Liver (tissue), 9 donors: ENCODE measurements around the gene GGN. TPM values are rescaled to one million over a fixed set of nuclear protein-coding genes. Genes with fewer than 3 reads are reported as not detected.
A peak's percentile ranks its signal among the peaks of the same experiment; 100 is the strongest.
"Not testable (repeated sequence)": the region's sequence is repeated elsewhere in the genome, so short reads cannot be mapped to it uniquely, and the experiment has no call there.

ENCODE experiments used
- DNase-seq: peaks from one replicate; pipeline ENCODE4 v3.0.0-alpha.2; 2017; ENCODE audit warnings: low spot score
- H3K27ac ChIP-seq, 2 donors: one replicate each; pipeline ENCODE4 v1.7.0; 2013; ENCODE audit warnings: inconsistent platforms in 2 of 2, low read length in 2 of 2, control low read depth in 1 of 2, low read depth in 1 of 2, mild to moderate bottlenecking in 1 of 2
- H3K27me3 ChIP-seq, 4 donors: one replicate each; pipeline versions ENCODE4 v1.6.1 to v1.7.0; 2013; ENCODE audit warnings: low read length in 3 of 4, inconsistent platforms in 1 of 4, mild to moderate bottlenecking in 1 of 4, moderate library complexity in 1 of 4; ENCODE audit not compliant: control insufficient read depth in 4 of 4, insufficient read depth in 4 of 4
- H3K36me3 ChIP-seq, 4 donors: one replicate each; pipeline versions ENCODE4 v1.6.1 to v1.7.0; 2013; ENCODE audit warnings: low read length in 3 of 4, mild to moderate bottlenecking in 3 of 4, low read depth in 1 of 4, moderate library complexity in 1 of 4; ENCODE audit not compliant: control insufficient read depth in 4 of 4, insufficient read depth in 3 of 4
- H3K4me1 ChIP-seq, 4 donors: one replicate each; pipeline versions ENCODE4 v1.6.1 to v1.7.0; 2013; ENCODE audit warnings: low read length in 3 of 4, mild to moderate bottlenecking in 3 of 4, moderate library complexity in 1 of 4; ENCODE audit not compliant: control insufficient read depth in 4 of 4, insufficient read depth in 4 of 4
- H3K4me3 ChIP-seq, 3 donors: one replicate each; pipeline versions ENCODE4 v1.6.1 to v1.7.0; 2013; ENCODE audit warnings: low read length in 3 of 3, control low read depth in 1 of 3, low read depth in 1 of 3, mild to moderate bottlenecking in 1 of 3
- H3K9ac ChIP-seq, 2 donors: one replicate each; pipeline ENCODE4 v1.7.0; 2013; ENCODE audit warnings: low read length in 2 of 2, mild to moderate bottlenecking in 2 of 2, moderate library complexity in 2 of 2, control low read depth in 1 of 2, low read depth in 1 of 2
- H3K9me3 ChIP-seq, 4 donors: one replicate each; pipeline versions ENCODE4 v1.6.1 to v1.7.0; 2013; ENCODE audit warnings: low read length in 3 of 4; ENCODE audit not compliant: control insufficient read depth in 4 of 4
- ATF3 ChIP-seq: IDR thresholded peaks from 2 replicates; pipeline ENCODE4 v1.6.1; 2016; ENCODE audit warnings: antibody characterized with exemption
- CTCF ChIP-seq: fragments of 150-350 bp; IDR thresholded peaks from 2 replicates; pipeline ENCODE4 v1.5.1; 2017; ENCODE audit warnings: improper control_type of control experiment, low read depth, low read length; ENCODE audit not compliant: missing input control
- EGR1 ChIP-seq, 2 donors: IDR thresholded peaks; 2 replicates each; pipeline ENCODE4 v1.6.1; 2016 to 2018; ENCODE audit warnings: antibody characterized with exemption in 2 of 2, low read depth in 2 of 2
- FOXA1 ChIP-seq: IDR thresholded peaks from 2 replicates; pipeline ENCODE4 v1.6.1; 2016; ENCODE audit warnings: antibody characterized with exemption
- GABPA ChIP-seq, 2 donors: IDR thresholded peaks in 1 of 2; conservative IDR thresholded peaks in 1 of 2; 2 replicates each; pipeline ENCODE4 v1.6.1; 2016; ENCODE audit warnings: antibody characterized with exemption in 2 of 2, mild to moderate bottlenecking in 1 of 2, moderate library complexity in 1 of 2
- HNF4G ChIP-seq: IDR thresholded peaks from 2 replicates; pipeline ENCODE4 v1.6.1; 2016; ENCODE audit warnings: antibody characterized with exemption
- MAX ChIP-seq: IDR thresholded peaks from 2 replicates; pipeline ENCODE4 v1.6.1; 2016; ENCODE audit warnings: antibody characterized with exemption
- NR2F2 ChIP-seq: IDR thresholded peaks from 2 replicates; pipeline ENCODE4 v1.6.1; 2016; ENCODE audit warnings: antibody characterized with exemption
- REST ChIP-seq: IDR thresholded peaks from 2 replicates; pipeline ENCODE4 v1.6.1; 2016; ENCODE audit warnings: antibody characterized with exemption, mild to moderate bottlenecking
- SP1 ChIP-seq: IDR thresholded peaks from 2 replicates; pipeline ENCODE4 v1.6.1; 2018; ENCODE audit warnings: antibody characterized with exemption, mild to moderate bottlenecking
- YY1 ChIP-seq: IDR thresholded peaks from 2 replicates; pipeline ENCODE4 v1.6.1; 2016; ENCODE audit warnings: antibody characterized with exemption, mild to moderate bottlenecking
- ZBTB33 ChIP-seq: IDR thresholded peaks from 2 replicates; pipeline ENCODE4 v1.6.1; 2016; ENCODE audit warnings: antibody characterized with exemption
- WGBS: extraction: QIAGEN DNeasy Blood & Tissue Kit; methylation state at CpG from one replicate; pipeline ENCODE4 v1.1.7; 2013; 5-methylcytosine and 5-hydroxymethylcytosine counted together
- polyA plus RNA-seq, 2 donors: library from polyadenylated mRNA; stranded (reverse) in 1 of 2; unstranded in 1 of 2; fragments of 200-250 nt in 1 of 2; fragments of >200 nt in 1 of 2; fragmentation: Nextera tagmentation in 1 of 2; extraction: Ambion mirVana in 1 of 2; gene quantifications; one replicate each; pipeline versions ENCODE4 v1.2.1 to v1.2.3, GENCODE V29; 2013 to 2015
- total RNA-seq, 2 donors: library from RNA; depleted of rRNA; stranded (reverse); fragments of >200 nt; gene quantifications; one replicate each; pipeline ENCODE4 v1.2.3, GENCODE V29; 2014
- donor health status: healthy.
- donor health status: healthy.
- donor health status: healthy.
- donor health status: healthy.
- donor health status: healthy.

The GGN gene
- total and polyA plus RNA-seq, 4 donors: not detected

- no peak for TF ChIP-seq CTCF
Observed at GRCh38 chr19:38340927-38341326, 46.9 kb downstream of the GGN start (continued).

- DNase-seq: not testable (repeated sequence)
Observed at GRCh38 chr19:38339011-38339410, 48.8 kb downstream of the GGN start.

GRCh38 chr19:38337360-38337653 is 50.5 kb downstream of the GGN start:
- H3K9me3 ChIP-seq: no peaks in the 10 kb centered on the region
- 73% methylated on average over 10 of the region's 10 CpGs for WGBS
- H3K27ac ChIP-seq: no peak overlapping the region
- DNase-seq: no peak
- no peaks in the 10 kb centered on the region for H3K27me3 ChIP-seq
- no peaks in the 10 kb centered on the region for H3K36me3 ChIP-seq
- TF ChIP-seq ZBTB33 (no peak), ATF3 (no peak), HNF4G (no peak), YY1 (no peak), REST (no peak), MAX (no peak), FOXA1 (no peak), NR2F2 (no peak), SP1 (no peak), GABPA (IDR thresholded peaks at IDR 0.05 in 1 of 2, conservative IDR thresholded peaks at IDR 0.05 in 1 of 2) (no peak), EGR1 (IDR thresholded peaks at IDR 0.05; ENCODE audit: low read depth in 2 of 2) (no peak)
- peak overlapping the region; percentile 12 to 71 (median 16) for H3K4me3 ChIP-seq
- no peak overlapping the region for H3K9ac ChIP-seq
- peaks cover 3 to 15% (median 4%) of the 10 kb centered on the region in 4 donors for H3K4me1 ChIP-seq

More at GRCh38 chr19:38339011-38339410, 48.8 kb downstream of the GGN start:
- H3K9ac ChIP-seq, H3K27me3 ChIP-seq, H3K4me3 ChIP-seq, H3K27ac ChIP-seq, H3K9me3 ChIP-seq, H3K36me3 ChIP-seq: not testable (repeated sequence)
- 73% methylated on average over 4 of the region's 4 CpGs for WGBS
- H3K4me1 ChIP-seq: peaks cover 3 to 15% (median 4%) of the 10 kb centered on the region in 4 donors
